ENCODE data around the gene FUT1. TPM values are rescaled to one million over a fixed set of nuclear protein-coding genes. Genes with fewer than 3 reads are reported as not detected.

FUT1 gene
- total RNA-seq (ENCODE audit: unreplicated experiment): 4.4 TPM
- long read RNA-seq, partial matches to known transcripts: 1 of 3 reads
- long read RNA-seq, other reads (novel, unspliced or antisense): 2 of 3 reads

DNA sequence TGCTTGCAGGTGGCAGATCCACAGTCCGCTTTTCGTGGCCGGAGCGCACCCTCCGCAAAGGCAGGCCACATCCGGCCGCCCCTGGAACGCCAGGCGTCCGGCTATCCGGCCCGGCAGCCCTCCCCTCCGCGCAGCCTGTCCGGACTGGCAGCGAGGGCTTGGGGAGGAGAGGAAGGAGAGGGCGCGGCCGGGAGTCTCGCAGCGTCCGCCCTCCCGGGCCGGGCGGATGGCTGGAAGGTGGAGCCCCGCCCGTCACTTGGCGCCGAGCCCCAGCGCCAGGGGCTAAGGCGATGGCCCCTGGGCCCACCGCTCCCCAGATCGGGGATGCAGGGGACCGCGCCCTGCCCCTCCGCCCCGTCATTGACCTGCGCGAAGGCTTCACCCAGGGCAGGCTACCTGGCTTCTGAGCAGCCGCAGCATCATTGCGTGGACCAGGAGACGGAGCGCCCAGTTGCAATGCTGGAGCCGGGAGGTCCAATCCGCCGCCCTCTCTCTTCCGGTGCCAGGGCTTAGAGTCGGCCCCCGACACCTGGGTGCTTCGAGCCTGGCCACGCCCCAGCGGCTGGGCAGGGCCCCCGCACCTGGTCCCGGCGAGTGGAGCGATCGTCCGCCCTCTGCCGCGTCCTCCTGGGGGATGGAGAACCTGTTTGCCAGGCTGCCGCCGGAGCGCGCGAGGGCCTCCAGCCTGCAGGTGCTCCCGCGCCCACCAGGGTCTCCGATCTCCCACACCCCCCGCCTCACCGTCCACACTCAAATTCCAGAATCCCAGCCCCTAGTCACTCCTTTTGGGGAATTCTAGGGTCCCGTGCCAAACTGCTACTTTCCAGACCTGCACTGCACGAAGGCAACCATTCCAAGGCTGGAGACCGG, at the start of gene FUT1:
TSS of gene FUT1 (minus strand) at position 146 of the 870 bp plus-strand sequence. CDS start 1,360 bp downstream, outside the sequence.
- H3K27ac Mint-ChIP-seq (ENCODE audit: unreplicated experiment): peak within 1 kb of the TSS; percentile 55
- H3K9me3 Mint-ChIP-seq (ENCODE audit: unreplicated experiment): peaks cover 2% of the 10 kb centered on the region
- peak; percentile 60 for DNase-seq
- TF ChIP-seq, protein P1, sequence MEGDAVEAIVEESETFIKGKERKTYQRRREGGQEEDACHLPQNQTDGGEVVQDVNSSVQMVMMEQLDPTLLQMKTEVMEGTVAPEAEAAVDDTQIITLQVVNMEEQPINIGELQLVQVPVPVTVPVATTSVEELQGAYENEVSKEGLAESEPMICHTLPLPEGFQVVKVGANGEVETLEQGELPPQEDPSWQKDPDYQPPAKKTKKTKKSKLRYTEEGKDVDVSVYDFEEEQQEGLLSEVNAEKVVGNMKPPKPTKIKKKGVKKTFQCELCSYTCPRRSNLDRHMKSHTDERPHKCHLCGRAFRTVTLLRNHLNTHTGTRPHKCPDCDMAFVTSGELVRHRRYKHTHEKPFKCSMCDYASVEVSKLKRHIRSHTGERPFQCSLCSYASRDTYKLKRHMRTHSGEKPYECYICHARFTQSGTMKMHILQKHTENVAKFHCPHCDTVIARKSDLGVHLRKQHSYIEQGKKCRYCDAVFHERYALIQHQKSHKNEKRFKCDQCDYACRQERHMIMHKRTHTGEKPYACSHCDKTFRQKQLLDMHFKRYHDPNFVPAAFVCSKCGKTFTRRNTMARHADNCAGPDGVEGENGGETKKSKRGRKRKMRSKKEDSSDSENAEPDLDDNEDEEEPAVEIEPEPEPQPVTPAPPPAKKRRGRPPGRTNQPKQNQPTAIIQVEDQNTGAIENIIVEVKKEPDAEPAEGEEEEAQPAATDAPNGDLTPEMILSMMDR (IDR thresholded peaks at IDR 0.05; ENCODE audit: partially characterized antibody, unreplicated experiment): peak; percentile 58
- H3K4me3 Mint-ChIP-seq (ENCODE audit: unreplicated experiment): peak within 1 kb of the TSS; percentile 92
- H3K36me3 Mint-ChIP-seq (ENCODE audit: unreplicated experiment): no peaks in the 10 kb centered on the region
- H3K4me1 Mint-ChIP-seq (ENCODE audit: low read depth, unreplicated experiment): peaks cover 7% of the 10 kb centered on the region
- H3K27me3 Mint-ChIP-seq (ENCODE audit: unreplicated experiment): peaks cover 18% of the 10 kb centered on the region

DNA sequence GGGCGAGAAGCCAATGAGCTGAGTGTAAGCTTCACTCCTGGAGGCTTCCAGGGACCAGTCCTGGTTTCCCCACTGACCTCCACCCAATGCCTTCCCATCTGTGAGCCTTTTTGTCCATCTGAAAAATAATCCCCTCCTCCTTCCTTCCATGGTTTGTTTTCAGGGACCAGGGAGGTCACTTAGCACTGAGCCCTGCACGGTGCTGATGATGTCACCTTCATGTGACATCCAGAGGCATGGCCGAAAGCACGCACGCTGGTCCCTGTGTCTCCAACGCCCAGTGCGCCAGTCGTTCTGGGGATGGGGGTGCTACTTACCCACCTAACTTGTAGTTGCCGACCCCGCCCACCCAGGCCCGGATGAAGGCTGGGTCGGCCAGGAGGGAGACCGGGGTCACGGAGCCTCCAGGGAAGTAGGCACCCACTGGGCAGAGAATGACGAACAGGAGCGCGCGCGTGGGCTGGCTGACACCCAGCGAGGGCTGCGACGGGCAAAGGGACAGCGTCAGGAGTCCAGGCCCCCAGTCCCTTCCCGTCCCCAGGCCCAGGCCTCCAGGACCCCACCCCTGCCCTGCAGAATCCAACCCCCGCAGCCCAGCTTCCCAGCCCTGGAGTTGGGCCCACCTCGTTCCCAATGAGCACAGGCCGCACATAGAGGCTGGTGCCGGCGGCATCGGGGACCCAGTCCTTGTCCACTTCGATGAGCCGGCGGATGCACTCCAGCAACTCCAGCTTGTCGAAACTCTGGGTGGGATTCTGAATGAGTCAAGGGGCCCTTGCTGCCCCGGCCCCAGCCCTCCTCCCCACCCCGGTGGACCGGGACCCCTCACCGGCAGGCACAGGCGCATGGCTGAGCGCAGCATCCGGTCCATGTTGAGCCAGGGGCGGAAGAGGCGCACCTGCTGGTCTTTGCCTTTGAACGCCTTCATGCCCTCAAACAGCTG, 47.2 kb upstream of the FUT1 start:
- Mint-ChIP-seq H3K4me1 (ENCODE audit: low read depth, unreplicated experiment) (peaks cover 3% of the 10 kb centered on the region), H3K4me3 (ENCODE audit: unreplicated experiment) (no peak overlapping the region), H3K9me3 (ENCODE audit: unreplicated experiment) (no peaks in the 10 kb centered on the region), H3K27ac (ENCODE audit: unreplicated experiment) (peak overlapping the region; percentile 1), H3K36me3 (ENCODE audit: unreplicated experiment) (no peaks in the 10 kb centered on the region), H3K27me3 (ENCODE audit: unreplicated experiment) (peaks cover 4% of the 10 kb centered on the region)
- TF ChIP-seq, protein P1 (IDR thresholded peaks at IDR 0.05; ENCODE audit: partially characterized antibody, unreplicated experiment): no peak
- no peak for DNase-seq

DNA sequence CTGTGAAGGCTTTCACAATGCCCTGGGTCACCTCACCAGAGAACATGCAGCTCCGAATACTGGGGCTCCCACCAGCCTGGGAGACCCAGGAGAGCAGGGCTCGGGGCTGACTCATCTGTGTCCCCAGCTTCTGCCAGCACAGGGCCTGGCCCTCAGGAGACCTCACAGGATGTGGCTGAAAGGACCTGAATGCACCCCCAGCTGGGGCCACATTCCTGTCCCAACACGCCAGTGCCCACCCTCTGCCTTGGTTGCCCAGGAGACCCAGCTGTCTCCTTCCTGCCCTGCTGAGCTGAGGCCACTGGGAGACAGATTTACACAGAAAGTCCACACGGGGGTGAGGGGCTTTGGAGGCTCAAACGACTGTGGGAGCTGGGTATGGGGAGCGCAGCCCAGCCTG, 46.5 kb upstream of the FUT1 start:
- no peaks in the 10 kb centered on the region for H3K9me3 Mint-ChIP-seq (ENCODE audit: unreplicated experiment)
- no peaks in the 10 kb centered on the region for H3K36me3 Mint-ChIP-seq (ENCODE audit: unreplicated experiment)
- no peak overlapping the region for H3K27ac Mint-ChIP-seq (ENCODE audit: unreplicated experiment)
- no peak for DNase-seq
- H3K27me3 Mint-ChIP-seq (ENCODE audit: unreplicated experiment): peaks cover 4% of the 10 kb centered on the region
- H3K4me1 Mint-ChIP-seq (ENCODE audit: low read depth, unreplicated experiment): peaks cover 3% of the 10 kb centered on the region
- no peak overlapping the region for H3K4me3 Mint-ChIP-seq (ENCODE audit: unreplicated experiment)
- TF ChIP-seq, protein P1 (IDR thresholded peaks at IDR 0.05; ENCODE audit: partially characterized antibody, unreplicated experiment): no peak

DNA sequence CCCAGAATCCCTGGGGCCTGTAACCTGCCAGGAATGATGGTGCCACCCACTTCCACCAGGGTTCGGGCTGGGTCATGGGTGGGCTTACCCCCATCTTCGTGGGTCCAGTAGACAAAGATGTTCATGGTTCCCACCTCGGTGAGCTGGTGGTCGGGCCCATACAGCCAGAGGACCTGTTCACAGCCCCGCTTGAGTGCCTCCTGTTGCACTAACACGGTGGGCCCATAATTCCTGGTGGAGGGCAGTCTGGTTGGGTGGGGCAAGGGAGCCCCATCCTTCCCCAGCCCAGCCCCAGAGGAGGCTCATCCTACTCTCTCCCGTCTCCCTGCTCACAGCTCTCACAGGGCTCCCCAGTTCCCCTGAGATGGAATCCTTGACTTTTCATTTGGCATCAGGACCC, 44.7 kb upstream of the FUT1 start:
- no peak for DNase-seq
- peaks cover 1% of the 10 kb centered on the region for H3K27me3 Mint-ChIP-seq (ENCODE audit: unreplicated experiment)
- no peak overlapping the region for H3K4me3 Mint-ChIP-seq (ENCODE audit: unreplicated experiment)
- no peak overlapping the region for H3K27ac Mint-ChIP-seq (ENCODE audit: unreplicated experiment)
- H3K9me3 Mint-ChIP-seq (ENCODE audit: unreplicated experiment): no peaks in the 10 kb centered on the region
- H3K36me3 Mint-ChIP-seq (ENCODE audit: unreplicated experiment): no peaks in the 10 kb centered on the region
- TF ChIP-seq, protein P1 (IDR thresholded peaks at IDR 0.05; ENCODE audit: partially characterized antibody, unreplicated experiment): no peak
- H3K4me1 Mint-ChIP-seq (ENCODE audit: low read depth, unreplicated experiment): peaks cover 3% of the 10 kb centered on the region
